HG03575 (cell line): ENCODE results near the gene ZFAND3.

Experiments
- ATAC-seq: cut with Tn5 transposase; IDR thresholded peaks from one replicate; pipeline ENCODE4 v1.9.1; 2021; ENCODE audit not compliant: unreplicated experiment, insufficient number of reproducible peaks, low FRiP score; ENCODE audit errors: extremely low read depth

ZFAND3 gene

DNA sequence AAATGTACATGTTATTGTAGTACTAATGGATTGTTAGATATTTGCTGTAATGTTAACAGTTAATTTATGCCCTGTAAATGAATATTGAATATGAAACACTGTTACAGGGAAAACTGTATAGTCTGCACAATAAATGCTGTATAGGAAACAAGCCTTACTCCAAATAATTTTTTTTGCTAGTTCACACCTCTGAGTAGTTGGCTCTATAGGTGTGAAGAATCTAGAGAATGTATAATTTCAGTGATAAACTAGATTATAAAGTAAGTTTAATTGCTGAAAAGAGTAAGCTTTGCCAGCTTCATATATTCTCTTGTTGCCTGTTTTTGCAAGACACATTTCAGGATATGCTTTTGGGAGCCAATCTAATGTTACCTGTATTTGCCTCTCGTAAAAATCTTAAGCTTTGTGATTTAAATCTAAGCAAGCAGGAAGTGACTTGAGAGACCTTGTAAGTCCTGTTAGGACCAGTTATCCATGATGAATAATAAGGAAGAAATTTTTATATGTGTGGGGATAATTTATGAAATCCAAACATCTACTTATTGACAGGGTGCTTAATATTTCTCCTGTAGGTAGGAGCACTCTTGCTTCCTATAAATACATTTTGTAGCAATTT lies 232.4 kb downstream of the ZFAND3 start:
- no peak for ATAC-seq

DNA sequence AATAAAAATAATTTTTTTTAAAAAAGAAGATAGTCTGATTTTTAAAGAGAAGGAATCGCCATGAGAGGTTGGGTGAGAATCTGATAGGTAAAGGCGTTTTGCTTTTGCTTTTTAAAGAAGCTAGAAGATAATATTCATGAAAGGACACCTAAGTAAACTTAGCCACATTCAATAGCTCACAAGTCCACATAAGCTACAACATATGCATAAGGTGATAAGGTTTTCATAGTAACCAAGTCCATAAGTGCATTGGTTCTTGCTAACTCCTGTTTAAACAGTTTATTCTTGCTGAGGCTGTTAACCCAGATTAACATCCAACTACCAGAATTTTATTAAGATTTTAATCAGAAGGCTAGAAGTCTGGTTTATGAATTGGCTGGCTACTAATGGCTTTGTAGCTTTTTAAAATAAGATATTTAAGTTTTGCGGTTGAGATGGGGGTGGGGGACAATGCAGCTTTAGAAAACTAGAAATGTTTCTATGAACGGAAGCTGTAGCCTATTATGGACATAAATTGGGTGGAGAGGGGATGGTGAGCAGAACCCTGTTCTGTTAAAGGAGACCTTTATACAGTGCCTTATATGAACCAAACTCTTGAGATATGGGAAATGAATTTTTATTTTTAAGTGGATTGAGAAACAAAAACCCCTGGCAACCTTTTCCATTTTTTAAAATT lies 235.1 kb downstream of the ZFAND3 start:
- no peak for ATAC-seq

DNA sequence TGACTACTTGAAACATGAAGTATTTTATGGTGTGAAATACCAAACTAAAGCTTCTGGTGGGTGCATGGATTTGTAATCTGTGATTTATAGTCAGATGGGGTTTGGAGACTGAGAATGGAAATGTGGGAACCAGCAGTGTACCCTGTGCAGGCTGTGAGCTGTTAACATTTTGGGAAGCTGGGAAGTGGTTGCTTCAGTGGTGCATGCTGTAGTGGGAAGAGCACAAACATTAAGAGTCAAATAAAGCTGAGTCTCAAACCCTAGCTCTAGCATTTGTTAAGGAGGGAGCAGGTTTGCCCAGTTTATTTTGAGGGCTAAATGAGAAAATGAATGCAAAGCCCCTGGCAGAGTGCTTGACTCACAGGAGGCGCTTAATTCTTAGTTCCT lies 235.7 kb downstream of the ZFAND3 start:
- no peak for ATAC-seq

DNA sequence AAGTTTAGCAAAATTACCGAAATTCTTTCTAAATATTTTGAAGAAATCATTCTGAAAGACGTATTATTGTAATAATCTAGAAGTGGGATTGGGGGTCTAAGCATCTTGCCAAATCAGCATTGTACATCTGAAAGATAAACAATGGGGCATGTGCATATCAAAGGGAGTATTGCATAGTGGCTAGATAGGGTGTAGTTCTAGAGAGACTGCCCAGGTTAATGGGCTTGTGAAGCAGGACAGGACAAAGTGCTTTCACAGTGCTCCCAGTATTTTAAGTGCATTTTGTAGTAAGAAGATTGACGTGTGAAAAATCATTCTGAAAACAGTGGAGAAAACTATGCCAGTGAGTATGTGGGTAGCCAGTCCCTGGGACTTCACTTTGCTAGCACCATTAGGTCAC lies 236.8 kb downstream of the ZFAND3 start:
- no peak for ATAC-seq

DNA sequence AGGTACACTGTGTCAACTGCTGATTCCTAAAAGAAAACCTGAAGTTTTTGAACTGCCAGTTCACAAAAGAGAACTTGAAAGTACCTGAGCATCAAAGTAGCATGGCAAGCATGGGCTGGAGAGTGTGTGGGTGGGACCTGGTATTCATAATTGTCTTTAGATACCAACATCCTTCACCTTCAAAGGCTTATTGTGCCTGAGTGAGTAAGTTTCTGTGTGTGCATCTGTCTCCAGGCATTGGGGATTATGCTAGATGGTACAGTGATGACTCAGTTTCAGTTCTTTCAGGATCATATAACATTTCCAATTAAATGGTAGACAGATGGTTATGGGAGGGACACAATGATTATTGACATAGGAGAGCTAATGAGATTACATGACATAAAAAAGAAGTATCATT lies 238.5 kb downstream of the ZFAND3 start:
- no peak for ATAC-seq

DNA sequence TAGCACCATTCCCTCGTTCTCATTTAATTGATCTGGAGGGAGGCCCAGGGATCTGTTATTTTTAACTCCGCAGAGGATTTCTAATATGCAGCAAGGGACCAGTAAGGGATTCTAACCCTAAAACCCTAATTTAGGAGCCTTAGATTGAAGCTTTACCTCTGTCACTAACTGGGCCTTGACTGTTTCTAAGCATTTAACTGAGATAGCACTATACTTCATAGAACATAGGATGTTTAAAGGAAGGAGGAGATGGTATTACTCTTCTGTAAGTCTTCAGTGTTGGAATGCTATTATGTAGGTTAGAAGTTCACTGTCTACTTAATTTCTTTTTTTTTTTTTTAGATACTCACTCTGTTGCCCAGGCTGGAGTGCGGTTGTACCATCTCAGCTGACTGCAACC lies 242.5 kb downstream of the ZFAND3 start:
- ATAC-seq: no peak

DNA sequence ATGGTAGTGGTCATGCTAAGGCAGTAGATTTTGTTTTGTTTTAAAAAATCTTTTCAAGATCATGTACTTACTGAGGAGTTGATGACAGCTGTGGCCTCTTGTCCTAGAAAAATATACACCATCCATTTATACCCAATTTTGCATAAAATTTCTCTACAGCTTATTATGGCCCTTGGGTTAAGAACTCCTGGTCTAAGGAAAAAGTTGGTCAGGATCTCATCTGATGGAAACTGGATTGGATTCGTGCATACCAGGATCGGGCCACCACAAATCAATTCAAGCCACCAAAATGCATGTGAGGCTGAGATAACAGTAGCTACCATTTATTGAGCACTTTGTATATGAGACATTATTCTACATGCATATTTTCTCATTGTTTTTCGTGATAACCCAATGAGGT lies 244.4 kb downstream of the ZFAND3 start:
- ATAC-seq: no peak

DNA sequence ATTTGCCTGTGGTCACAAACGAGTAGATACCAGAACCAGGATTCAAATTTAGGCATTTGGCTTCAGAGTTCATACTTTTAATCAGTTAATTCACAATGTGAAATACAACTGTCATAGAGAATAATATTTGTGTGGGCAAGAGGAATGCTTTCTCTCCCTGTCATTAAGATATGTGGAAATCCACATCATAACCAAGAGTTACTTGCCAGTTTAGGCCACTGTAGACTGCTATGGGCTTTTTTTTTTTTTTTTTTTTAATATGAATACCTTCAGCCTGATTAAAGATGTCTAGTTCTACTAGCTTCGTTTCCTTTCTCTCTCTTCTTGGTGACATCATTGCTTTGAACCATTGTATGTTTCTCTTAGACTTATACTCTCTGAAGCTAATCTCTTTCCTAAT lies 244.9 kb downstream of the ZFAND3 start:
- no peak for ATAC-seq

DNA sequence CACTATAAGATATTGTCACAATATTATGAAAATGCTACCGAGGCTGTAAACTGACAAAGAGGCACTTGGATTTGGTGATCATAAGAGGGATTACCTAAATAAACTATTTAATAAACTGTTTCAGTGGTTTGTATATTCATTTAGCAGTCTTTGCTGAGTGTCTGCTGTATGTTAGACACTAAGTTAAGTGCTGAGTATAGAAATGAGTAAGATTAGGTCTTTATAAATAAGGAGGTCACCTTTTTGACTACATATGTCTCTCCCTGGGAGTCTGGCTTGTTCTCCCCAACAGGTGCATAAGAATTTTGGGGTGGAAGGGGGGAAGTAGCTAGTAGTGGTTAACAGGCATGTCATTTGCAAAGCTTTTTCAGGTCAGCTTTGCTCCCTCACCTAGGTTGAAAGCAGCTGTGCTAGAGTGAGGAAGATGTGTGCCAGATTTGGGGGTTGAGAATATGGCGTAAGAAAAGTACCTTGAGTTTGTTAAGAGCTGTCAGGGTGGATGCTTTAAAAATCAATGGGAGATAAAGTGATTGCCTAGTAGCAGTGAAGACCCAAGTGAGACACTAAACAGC lies 246.3 kb downstream of the ZFAND3 start:
- ATAC-seq: no peak

DNA sequence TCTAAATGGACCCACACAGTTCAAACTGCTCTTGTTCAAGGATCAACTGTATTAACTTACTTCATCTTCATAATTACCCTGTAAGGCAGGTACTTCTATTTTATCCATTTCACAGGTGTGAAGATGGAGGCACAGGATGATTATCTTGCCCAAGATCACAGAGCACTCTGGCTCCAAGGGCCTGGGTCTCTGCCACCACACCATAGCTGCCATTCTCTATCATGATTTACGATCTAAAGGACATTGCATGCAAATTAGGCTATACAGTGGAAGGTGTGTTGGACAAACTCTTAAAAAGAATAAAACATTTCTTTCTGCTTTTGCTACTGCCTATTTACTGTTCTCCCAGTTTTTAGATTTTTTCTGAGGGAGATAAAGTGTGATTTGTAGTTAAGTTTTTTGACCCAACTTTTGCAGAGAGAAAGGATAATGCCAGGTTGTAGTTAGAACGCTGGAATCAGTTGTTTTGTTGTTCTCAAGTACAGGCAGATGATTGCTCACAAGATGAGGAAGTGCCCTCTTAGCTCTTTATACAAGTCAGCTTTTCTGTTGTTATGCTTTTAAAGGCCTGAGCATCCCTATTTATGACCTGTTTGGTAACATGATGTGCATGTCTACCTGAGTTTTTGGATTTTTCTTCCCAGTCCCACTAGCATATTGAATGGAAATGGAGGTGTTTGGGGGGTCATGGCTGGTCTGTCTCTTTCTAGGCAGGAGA lies 247.9 kb downstream of the ZFAND3 start:
- no peak for ATAC-seq

DNA sequence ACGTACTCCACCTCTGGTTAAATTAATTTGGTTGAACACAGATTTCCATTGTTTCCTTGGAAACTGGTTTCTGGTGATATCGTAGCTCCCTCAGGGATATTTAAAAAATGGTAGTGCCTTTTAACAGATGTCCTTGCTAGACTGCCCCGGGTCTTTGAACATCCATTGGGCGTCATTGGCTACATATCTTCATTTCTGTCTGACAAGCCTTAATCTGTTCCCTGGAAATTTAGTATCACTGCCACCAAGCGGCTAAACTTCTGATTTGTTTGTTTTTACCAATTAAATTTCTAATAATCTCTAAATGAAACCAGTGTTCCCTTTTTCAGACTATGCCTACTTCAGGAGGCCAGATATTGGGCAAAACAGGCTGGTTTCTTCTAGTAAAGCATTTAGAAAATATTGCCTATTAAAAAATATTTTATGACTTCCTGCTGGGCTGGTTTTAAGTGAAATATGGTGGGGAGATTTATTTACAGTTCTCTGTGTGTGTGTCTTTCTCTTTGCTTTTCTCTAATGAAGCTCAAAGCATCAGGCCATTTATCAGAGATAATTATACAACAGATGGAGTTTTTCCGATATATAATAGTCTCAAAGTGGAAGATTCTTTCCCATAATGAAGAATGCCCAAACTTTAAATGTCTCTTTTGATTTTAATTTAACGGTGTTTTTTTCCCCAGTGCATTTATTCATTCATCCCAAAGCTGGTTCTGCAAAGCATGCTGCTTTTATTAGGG lies 249.5 kb downstream of the ZFAND3 start:
- no peak for ATAC-seq

DNA sequence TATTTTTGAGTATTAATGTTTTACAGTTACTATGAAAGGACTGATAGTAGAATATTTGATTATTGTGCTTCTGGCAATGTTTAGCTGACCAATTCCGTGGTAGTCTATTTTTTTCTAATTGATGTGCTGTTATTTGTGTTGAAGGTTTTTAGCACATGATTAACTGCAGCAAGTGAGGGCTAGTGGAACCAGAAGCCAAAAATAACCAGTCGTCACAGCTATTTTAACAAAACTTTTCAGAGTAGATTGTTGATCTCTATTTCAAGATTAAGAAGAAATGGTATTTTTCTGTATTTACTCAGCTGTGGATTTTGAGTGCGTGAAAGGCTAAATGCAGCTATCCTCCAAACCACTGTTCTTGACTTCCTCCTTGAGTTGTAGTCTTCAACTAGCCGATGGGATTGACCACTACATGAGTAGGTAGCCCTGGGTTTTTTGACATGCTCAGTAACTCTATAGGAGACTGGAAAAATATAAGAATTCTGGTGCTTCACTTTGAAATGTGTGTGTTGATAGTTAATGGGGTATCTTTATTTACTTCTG lies 258.0 kb downstream of the ZFAND3 start:
- ATAC-seq: no peak

DNA sequence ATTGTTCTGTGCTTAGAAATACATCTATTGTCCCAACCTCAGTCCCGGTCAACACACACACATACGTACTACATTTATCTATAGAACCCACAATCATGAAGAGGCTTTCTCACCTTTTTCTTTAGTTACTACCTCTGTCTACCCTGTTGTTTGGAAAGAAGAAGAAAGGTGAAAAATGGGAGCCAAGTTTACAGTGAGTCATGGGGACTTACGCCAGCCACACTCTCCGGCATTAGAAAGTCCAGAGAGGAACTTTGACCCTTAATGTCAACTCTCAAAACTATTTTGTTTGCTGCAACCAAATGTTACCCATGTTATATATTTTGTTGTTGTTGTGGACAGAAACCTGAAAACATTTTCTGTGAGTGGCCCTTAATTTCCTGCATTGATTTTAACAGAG lies 259.1 kb downstream of the ZFAND3 start:
- ATAC-seq: no peak

DNA sequence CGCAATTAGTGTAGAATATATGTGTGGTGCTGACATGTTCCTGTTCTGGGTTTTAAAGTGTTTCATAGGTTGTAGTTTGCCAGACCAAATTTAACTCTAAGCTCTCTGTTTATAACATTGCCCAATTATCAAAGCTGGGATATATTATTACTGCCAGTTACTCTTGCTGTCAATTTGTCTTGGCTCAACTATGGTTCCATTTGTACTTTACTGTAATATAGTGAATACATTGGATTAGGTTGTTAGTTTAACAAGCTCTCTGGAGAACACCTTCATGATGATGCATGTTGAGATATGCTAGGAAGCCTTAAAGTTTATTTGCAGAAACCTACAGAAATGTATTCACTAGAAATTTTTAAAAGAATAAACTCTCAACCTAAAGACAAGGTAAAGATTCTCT lies 259.6 kb downstream of the ZFAND3 start:
- no peak for ATAC-seq

DNA sequence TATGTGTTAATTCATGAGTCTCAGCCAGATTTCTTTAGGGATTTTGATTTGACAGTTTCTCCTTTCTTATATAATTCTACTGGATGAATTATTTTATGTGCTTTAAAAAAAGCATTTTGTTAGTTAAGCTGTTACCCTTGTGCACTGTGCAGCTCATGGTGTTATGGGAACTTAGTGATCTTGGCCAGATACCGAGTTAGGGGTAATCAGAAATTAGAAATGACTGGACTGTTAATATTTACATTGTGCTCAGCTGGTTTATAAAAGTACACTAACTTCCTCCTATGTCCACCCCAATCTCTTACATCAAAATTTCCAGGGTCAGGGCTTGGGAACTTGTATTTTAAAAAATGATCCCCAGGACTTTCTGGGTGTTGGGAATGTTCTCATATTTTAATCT lies 260.0 kb downstream of the ZFAND3 start:
- ATAC-seq: no peak

DNA sequence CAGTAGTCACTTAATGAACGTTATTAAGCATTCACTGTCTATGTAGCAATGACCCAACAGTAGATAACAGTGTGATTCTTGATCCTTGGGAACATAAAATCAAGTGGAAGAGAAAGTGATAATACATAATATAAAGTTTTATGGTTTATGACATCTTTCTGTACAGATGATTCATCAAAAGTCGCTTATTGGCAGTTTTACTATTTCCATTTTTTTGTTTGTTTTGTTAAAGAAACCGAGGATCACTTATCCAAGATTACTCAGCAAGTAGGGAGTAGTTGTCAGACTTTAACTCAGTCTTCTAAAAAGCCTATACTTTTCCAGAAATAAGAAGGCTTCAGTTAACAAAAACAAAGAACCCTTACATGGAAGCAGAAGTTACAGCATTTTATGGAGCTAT lies 260.8 kb downstream of the ZFAND3 start:
- no peak for ATAC-seq

DNA sequence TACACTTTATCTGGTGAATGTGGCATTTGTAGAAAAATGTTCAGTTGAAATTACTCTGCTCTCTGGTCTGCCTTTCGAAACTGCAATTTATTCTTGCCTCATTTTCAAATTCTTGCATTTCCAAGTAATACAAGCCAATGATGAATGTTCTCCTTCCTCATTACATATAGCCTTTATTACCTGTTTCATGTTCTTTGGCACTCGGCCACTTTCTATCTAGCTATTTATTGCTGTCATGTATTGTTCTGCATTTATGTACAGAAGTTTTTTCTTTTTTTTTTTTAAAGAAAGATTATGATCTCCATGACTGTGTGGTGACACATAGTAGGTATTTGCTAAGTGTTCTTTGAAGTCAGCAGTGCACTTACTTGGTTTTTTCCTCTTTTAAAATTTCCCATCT lies 261.4 kb downstream of the ZFAND3 start:
- no peak for ATAC-seq

DNA sequence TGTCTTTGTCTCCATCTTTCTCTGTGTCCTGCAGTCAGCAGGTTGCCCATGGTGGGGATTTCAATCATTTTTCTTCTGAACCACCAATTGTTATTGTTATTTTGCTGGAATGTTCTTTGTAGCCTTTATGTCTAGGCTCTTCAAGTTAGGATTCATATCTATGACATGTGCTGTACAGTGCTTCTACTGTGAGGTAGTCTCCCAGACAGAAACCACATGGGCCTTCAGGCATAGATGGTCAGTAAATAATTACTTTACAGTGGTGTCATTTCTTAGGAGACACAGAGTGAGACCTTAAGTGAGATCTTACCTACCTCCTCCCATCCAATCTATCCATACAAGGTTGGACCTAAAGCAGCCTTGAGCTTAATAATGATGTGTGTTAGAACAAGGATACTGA lies 265.5 kb downstream of the ZFAND3 start:
- ATAC-seq: no peak

DNA sequence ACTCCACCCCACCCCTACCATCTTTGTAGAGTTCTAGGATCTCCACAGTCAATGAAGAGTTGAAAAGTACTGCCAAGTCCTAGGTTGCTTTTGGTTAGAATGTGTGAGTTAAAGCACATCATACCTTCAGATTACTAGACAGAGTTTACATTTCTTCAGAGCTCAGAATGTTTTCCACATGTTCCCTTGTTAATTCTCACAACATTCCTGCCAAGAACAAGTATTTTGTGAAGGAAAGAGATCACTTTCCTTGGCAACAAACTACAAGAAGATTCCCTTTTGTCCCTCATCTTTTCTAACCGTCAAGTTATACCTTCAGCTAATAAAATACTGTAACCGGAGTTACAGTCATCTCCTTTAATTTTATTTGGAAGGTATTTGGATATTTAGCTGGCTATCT lies 266.8 kb downstream of the ZFAND3 start:
- no peak for ATAC-seq
